ENCODE results near the gene SOHLH1.

GRCh38 chr9:135689011-135689410, 10.3 kb downstream of the SOHLH1 start:
- TF ChIP-seq CTCF (IDR thresholded peaks at IDR 0.05; ENCODE audit: borderline replicate concordance, extremely low read depth, low read length, poor library complexity, severe bottlenecking) (no peak), EZH2 (IDR thresholded peaks at IDR 0.05; ENCODE audit: borderline replicate concordance, low read depth, low read length, severe bottlenecking) (no peak)

Data from DND-41 (cell line).